ENCODE data around the gene PROM2.

The PROM2 gene

DNA sequence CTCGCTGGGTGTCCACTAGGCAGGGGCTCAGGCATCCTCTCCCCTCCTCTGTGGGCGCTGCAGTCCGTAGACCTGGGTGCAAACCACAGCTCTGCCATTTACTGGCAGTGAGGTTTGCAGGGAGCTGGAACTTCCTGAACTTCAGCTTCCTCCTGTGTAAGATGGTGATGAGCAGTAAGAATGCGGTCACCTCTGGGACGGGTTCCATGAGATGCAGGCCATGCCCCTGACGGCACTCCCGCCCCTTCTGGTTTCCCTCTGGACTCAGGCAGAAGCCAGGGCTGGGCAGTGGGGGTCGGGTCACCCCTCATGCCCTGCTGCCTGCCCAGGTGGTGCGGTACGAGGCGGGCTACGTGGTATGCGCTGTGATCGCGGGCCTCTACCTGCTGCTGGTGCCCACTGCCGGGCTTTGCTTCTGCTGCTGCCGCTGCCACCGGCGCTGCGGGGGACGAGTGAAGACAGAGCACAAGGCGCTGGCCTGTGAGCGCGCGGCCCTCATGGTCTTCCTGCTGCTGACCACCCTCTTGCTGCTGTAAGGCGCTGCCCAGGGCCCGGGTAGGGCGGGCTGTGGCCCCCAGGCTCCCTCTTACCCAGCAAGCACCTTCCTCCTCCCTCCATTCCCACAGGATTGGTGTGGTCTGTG, 1.5 kb downstream of the PROM2 start:
- peak overlapping the region; percentile 92 for H3K27ac ChIP-seq
- TF ChIP-seq ZFX (IDR thresholded peaks at IDR 0.05; ENCODE audit: borderline replicate concordance) = no peak
- TF ChIP-seq, protein P1, sequence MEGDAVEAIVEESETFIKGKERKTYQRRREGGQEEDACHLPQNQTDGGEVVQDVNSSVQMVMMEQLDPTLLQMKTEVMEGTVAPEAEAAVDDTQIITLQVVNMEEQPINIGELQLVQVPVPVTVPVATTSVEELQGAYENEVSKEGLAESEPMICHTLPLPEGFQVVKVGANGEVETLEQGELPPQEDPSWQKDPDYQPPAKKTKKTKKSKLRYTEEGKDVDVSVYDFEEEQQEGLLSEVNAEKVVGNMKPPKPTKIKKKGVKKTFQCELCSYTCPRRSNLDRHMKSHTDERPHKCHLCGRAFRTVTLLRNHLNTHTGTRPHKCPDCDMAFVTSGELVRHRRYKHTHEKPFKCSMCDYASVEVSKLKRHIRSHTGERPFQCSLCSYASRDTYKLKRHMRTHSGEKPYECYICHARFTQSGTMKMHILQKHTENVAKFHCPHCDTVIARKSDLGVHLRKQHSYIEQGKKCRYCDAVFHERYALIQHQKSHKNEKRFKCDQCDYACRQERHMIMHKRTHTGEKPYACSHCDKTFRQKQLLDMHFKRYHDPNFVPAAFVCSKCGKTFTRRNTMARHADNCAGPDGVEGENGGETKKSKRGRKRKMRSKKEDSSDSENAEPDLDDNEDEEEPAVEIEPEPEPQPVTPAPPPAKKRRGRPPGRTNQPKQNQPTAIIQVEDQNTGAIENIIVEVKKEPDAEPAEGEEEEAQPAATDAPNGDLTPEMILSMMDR (IDR thresholded peaks at IDR 0.05) = no peak

DNA sequence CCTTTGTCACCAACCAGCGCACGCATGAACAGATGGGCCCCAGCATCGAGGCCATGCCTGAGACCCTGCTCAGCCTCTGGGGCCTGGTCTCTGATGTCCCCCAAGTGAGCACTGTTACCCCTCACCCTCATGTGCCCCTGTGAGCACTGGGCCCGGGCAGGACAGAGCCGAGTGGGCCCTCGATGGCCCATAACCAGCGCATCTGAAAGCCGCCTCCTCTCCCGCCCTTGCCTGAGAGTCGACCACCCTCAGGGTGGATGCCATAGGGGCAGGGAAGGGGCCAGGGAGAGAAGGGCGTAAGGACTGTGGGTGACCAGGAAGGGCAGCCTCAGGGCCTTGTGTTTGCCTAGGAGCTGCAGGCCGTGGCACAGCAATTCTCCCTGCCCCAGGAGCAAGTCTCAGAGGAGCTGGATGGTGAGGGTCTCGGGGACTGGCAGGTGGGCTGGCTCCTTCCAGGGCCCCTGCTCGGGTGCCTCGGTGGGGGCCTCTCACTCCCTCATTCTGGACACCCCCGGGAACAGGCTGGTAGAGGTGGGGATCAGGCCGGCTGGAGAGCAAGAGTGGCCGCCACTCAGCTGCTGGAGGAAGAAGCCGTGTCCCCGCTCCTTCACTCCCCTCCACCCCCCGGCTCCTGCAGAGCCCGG, 2.1 kb downstream of the PROM2 start:
- TF ChIP-seq, protein P1 (IDR thresholded peaks at IDR 0.05) = no peak
- TF ChIP-seq ZFX (IDR thresholded peaks at IDR 0.05; ENCODE audit: borderline replicate concordance) = no peak
- H3K27ac ChIP-seq = peak overlapping the region; percentile 92

DNA sequence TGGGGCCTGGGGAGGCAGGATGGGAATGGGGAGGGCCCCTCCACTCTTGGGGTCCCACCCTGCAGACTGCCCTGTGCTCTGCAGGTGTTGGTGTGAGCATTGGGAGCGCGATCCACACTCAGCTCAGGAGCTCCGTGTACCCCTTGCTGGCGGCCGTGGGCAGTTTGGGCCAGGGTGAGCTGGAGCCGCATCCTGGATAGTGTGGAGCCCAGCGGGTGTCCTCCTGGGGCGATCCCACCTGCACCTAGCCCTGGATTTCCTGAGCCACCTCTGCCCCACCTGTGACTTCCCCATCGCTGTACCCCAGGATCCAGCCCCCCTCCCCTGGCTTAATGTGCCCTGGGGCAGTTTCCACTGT, 2.6 kb downstream of the PROM2 start:
- no peak for TF ChIP-seq ZFX (IDR thresholded peaks at IDR 0.05; ENCODE audit: borderline replicate concordance)
- TF ChIP-seq, protein P1 (IDR thresholded peaks at IDR 0.05) = no peak
- H3K27ac ChIP-seq = peak overlapping the region; percentile 92

DNA sequence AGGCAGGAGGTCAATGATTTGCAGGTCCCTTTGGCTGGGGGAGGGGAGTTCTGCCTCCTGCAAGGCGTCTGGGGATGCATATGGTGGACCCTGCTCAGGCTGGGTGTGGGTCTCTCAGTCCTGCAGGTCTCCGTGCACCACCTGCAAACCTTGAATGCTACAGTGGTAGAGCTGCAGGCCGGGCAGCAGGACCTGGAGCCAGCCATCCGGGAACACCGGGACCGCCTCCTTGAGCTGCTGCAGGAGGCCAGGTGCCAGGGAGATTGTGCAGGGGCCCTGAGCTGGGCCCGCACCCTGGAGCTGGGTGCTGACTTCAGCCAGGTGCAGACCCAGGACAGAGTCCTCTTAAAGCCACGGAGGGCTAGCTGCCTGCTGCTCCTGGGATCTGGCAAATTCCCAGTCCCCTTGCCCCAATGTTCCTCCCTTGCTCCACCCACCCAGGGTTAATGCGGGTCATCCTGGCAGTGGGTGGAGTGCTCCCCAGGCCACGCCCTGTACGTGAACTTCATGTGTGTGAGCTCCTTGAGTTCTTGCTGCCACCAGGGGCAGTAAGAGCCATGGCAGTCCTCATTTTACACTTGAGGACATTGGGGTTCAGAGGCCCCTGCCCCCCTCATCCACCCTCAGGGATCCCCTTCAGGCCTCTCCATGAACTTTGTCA, 3.1 kb downstream of the PROM2 start:
- TF ChIP-seq, protein P1 (IDR thresholded peaks at IDR 0.05) = peak; percentile 74
- TF ChIP-seq ZFX (IDR thresholded peaks at IDR 0.05; ENCODE audit: borderline replicate concordance) = no peak
- peak overlapping the region; percentile 92 for H3K27ac ChIP-seq

DNA sequence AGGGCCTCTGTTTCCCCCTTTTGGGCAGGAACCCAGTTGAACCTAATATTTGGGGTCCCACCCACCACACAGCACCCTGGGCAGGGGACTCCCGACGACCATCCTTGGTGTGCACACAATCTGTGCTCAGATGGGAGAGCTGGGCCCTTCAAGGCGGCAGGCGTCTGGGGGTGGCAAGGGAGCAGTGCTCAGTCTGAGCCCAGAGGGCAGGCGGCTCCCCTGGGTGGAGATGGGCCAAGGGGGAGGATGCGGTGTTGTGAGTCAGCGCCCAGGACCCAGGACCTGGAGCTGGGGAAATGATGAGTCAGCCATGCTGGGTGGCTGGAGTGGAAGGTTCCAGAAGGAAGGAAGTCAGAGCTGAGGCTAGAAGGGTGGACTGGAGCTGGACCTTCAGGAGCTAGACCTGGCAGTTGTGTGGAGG, 3.8 kb downstream of the PROM2 start:
- peak overlapping the region; percentile 92 for H3K27ac ChIP-seq
- no peak for TF ChIP-seq ZFX (IDR thresholded peaks at IDR 0.05; ENCODE audit: borderline replicate concordance)
- TF ChIP-seq, protein P1 (IDR thresholded peaks at IDR 0.05) = no peak

DNA sequence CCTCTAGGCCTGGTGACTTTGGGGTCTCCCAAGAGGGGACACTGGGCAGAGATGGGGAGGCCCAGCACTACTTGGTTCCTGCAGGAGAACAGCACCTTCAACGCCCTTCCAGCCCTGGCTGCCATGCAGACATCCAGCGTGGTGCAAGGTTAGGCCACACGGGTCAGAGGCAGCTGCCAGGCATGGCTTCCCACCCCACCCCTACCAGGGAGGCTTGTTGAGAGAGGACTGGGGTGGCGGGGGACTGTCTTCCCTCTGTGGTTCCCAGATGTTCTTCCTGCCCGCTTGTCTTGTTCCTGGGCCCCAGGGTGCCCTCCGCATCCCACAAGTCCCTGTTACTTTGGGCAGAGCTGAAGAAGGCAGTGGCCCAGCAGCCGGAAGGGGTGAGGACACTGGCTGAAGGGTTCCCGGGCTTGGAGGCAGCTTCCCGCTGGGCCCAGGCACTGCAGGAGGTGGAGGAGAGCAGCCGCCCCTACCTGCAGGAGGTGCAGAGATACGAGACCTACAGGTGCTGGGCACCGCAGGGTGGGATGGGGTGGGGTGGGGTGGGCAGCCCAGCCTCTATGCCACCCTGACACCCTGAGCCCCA, 4.5 kb downstream of the PROM2 start:
- TF ChIP-seq, protein P1 (IDR thresholded peaks at IDR 0.05) = no peak
- TF ChIP-seq ZFX (IDR thresholded peaks at IDR 0.05; ENCODE audit: borderline replicate concordance) = no peak
- H3K27ac ChIP-seq = no peak overlapping the region

Data from 22Rv1 (cell line).